ENCODE results near the gene RAB1B.
"Not testable (repeated sequence)": the region's sequence is repeated elsewhere in the genome, so short reads cannot be mapped to it uniquely, and the experiment has no call there.

DNA sequence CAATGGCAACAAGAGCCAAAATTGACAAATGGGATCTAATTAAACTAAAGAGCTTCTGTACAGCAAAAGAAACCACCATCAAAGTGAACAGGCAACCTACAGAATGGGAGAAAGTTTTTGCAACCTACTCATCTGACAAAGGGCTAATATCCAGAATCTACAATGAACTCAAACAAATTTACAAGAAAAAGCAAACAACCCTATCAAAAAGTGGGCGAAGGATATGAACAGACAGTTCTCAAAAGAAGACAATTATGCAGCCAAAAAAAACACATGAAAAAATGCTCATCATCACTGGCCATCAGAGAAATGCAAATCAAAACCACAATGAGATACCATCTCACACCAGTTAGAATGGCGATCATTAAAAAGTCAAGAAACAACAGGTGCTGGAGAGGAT, 51.9 kb downstream of the RAB1B start:
- TF ChIP-seq POLR2AphosphoS5, POLR2A, CTCF (IDR thresholded peaks at IDR 0.05): not testable (repeated sequence)

All from transverse colon (tissue), 4 donors.